GM12872 (cell line): ENCODE data around the gene HECA.

Experiments
- TF ChIP-seq, protein P1 (sequence below): IDR thresholded peaks from 3 replicates; pipeline ENCODE4 v1.5.1; 2011; ENCODE audit warnings: low read depth, mild to moderate bottlenecking, low read length, moderate library complexity; ENCODE audit not compliant: insufficient read depth

HECA gene

DNA sequence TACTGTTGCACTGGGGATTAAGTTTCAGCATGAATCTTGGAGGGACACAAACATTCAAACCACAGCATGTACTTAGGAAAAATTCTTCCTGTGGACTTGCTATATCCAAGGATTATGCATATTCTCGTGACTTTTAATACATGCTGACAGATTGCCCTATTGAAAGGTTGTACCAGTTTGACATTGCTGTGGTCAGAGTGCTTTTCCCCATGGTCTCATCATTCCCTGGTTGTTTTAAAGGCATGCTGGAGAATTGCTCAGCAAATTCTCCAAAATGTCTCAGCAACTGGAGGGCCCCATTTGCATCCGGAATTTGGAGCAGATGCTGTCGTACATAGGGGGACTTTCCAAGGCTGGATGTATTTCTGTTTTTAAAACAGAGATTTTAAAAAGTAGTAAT is 7.4 kb downstream of the HECA start:
- TF ChIP-seq, protein P1, sequence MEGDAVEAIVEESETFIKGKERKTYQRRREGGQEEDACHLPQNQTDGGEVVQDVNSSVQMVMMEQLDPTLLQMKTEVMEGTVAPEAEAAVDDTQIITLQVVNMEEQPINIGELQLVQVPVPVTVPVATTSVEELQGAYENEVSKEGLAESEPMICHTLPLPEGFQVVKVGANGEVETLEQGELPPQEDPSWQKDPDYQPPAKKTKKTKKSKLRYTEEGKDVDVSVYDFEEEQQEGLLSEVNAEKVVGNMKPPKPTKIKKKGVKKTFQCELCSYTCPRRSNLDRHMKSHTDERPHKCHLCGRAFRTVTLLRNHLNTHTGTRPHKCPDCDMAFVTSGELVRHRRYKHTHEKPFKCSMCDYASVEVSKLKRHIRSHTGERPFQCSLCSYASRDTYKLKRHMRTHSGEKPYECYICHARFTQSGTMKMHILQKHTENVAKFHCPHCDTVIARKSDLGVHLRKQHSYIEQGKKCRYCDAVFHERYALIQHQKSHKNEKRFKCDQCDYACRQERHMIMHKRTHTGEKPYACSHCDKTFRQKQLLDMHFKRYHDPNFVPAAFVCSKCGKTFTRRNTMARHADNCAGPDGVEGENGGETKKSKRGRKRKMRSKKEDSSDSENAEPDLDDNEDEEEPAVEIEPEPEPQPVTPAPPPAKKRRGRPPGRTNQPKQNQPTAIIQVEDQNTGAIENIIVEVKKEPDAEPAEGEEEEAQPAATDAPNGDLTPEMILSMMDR, result no peak

DNA sequence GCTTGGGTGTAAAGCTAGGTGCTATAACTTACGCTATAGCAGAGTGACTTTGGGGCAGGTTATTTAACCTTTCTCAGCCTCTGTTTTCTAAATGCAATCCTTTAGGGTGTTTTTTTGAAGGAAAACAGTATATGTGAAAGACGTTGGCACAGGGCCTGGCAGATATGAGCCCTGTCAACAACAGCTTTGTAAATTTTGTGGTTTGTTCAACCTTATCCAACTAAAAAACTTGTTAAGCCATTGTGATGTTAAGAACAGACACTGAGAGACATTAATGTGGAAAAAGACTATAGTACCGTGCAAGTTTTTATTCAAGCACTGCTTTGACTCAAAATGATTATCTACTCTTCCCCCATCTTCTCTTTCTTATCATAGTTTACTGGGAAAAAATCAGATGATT is 8.2 kb downstream of the HECA start:
- TF ChIP-seq, protein P1, result no peak

DNA sequence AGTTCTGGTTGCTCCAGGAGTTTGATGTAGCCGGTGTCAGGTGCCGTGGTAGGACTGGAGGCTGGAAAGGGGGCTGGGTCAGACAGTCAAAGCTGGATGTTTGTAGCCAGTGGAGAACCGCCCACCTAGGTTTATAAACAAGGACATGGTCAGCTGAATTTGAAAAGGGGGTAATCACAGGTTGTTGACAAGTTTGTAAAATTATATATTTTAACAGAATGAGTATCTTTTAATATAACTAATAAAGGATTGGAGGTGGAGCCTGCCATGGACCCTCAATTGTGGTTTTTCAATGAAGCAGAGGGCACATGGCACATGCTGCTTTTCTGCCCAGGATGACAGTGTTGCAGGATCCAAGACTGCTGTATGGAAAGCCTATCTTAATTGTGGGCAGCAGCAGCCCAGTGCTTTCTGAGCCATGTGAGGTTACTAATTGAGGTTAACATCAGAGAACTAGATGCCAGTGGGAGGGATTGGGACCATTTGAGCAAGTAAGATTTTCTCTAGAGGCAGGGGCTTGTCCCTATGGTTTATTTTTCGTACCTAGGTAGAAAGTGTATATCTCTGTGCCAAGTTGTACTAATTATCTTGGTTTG is 9.7 kb downstream of the HECA start:
- TF ChIP-seq, protein P1, result no peak

DNA sequence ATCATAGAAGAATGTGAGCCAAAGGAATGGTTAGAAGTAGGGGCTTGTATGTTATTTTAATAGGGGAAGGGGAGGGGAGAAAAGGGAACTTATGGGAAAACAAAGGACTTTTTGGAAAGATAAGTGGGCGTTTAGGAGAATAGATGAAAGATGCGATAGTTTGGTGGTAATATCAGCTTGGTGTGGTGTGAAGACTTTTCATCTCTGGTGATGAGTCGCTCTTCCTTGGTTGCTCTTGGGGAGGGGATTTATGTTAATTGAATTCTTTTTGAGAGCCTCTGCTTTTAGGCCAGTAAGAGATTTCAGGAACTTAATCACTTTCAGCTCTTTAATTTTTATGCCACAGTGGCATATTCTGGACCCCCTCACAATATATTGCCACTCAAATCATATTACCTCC is 10.8 kb downstream of the HECA start:
- TF ChIP-seq, protein P1, result no peak

DNA sequence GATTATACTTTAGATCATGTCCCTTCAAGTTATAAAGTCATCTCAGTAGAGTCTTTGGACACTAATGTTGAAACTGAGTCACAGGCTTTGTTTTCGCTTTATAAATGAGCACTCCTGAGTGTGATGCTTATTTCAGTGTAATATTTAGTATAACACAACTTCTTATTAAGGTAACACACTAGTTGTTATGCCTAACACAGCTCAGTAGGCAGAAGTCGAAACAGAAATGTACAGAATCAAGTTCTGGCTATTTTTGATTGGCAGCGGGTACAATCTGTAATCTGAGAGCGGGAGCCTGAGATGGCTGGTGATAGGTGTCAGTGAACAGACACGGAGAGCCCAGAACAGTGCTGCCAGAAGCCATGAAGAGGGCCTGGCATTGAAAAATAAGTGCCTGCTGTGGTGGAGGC is 11.4 kb downstream of the HECA start:
- TF ChIP-seq, protein P1, result no peak

DNA sequence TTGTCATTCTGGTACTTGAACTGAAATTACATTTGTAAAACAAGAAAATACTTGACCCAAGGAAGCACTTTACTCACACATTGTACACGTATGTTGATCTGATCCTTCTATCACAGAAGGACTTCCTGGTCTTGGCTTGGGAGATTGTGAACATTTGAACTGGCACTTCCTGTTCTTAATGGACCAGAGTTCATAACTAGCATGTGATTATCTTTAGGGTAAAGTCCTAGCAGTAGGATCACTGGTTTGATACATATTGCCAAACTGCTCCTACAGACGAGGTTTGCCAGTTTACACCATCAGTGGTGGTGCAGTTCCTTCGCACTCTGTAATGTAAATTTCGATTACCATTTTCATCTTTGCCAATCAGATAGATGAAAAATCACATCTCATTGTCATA is 12.7 kb downstream of the HECA start:
- TF ChIP-seq, protein P1, result no peak

DNA sequence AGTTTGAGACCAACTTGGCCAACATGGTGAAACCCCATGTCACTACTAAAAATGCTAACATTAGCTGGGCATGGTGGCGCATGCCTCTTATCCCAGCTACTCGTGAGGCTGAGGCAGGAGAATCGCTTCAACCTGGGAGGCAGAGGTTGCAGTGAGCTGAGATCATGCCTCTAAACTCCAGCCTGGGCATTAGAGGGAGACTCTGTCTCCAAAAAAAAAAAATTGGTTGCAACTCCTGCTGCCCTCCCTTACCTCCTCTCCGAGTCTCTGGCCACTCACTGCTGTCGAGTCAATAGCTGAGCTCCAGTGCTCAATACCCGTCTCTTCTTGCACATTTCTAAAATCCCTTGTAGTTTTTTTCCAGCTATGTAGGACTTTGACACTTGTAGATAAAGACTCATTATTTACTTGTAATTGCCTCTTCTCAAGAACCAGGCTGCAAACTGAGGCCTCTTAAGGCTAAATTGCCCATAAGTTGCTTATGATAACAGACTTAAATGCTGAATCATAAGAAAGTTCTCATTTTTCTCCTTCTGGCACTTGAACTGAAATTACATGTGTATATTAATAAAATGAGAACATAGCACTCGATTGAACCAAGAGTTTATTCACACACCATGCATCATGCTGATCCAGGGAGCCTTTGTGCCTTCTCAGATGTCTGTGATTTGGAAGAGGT is 13.8 kb downstream of the HECA start:
- TF ChIP-seq, protein P1, result no peak
